HepG2 (cell line): ENCODE measurements around the gene MX2. TPM values are rescaled to one million over a fixed set of nuclear protein-coding genes. Genes with fewer than 3 reads are reported as not detected.

Source experiments
- ATAC-seq: fragments of 200-7000 bp; cut with Tn5 transposase; 3 replicates; pipeline ENCODE4 v1.9.1; 2020; ENCODE audit warnings: mild to moderate bottlenecking, moderate library complexity
- BruUV-seq: library from RNA; stranded (reverse); fragments of 400-500 nt; replicated peaks from 2 replicates; lab custom pipeline; 2021; lab: Mats Ljungman, UMichigan
- CTCF ChIA-PET: fragments of 300-600 bp; formaldehyde crosslinking; extraction: SDS; loops from one replicate; lab custom pipeline; 2021; ENCODE audit warnings: low total read pairs, inconsistent platforms, low intra/inter-chr PET ratio; lab: Yijun Ruan, JAX
- POLR2A ChIA-PET: fragments of 350-600 bp; sonication (Branson Sonifier 250); formaldehyde crosslinking; loops from one replicate; lab custom pipeline; 2020; ENCODE audit warnings: antibody characterized with exemption, inconsistent platforms; lab: Yijun Ruan, JAX
- DNase-seq: peaks from one replicate; pipeline ENCODE4 v3.0.0-alpha.2; 2015; ENCODE audit warnings: low spot score
- FAIRE-seq: peaks from 3 replicates; lab custom pipeline; 2011; peaks lifted over from hg19 to GRCh38; lab: Jason Lieb, UNC
- H2AFZ ChIP-seq: one replicate; pipeline ENCODE4 v1.6.1; 2011; ENCODE audit warnings: low read length, inconsistent platforms
- H3K27ac ChIP-seq: fragments of 300-600 bp; 3 replicates; pipeline ENCODE4 v1.8.0; 2011; ENCODE audit warnings: mixed run types, mild to moderate bottlenecking, mixed read lengths, low read length, inconsistent platforms; ENCODE audit not compliant: insufficient read depth; ENCODE audit errors: extremely low read length
- H3K27me3 ChIP-seq, 2 experiments: fragments of 200-600 bp in 1 of 2; 2 replicates in 1 of 2; 3 replicates in 1 of 2; pipeline versions ENCODE4 v1.6.0 to v1.8.0; 2011; ENCODE audit warnings: low read length in 2 of 2, mild to moderate bottlenecking in 2 of 2, moderate library complexity in 2 of 2, inconsistent platforms in 1 of 2; ENCODE audit not compliant: insufficient read depth in 2 of 2, control insufficient read depth in 1 of 2
- H3K36me3 ChIP-seq, 2 experiments: fragments of 200-600 bp in 1 of 2; replicated peaks in 1 of 2; 2 replicates in 1 of 2; 3 replicates in 1 of 2; pipeline versions ENCODE4 v1.5.1 to v1.8.0; 2011; ENCODE audit warnings: low read length in 2 of 2, inconsistent platforms in 1 of 2; ENCODE audit not compliant: insufficient read depth in 2 of 2, control insufficient read depth in 1 of 2
- H3K4me1 ChIP-seq: 2 replicates; pipeline ENCODE4 v1.5.1; 2012; ENCODE audit warnings: low read length, inconsistent platforms; ENCODE audit not compliant: insufficient read depth
- H3K4me2 ChIP-seq: 2 replicates; pipeline ENCODE4 v1.6.0; 2011; ENCODE audit warnings: low read depth, low read length, inconsistent platforms
- H3K4me3 ChIP-seq, 3 experiments: fragments of 200-600 bp in 1 of 3; sonication (generic), shearing (Covaris generic) in 1 of 3; replicated peaks in 1 of 3; 2 replicates each; pipeline ENCODE4 v1.5.1; 2011 to 2016; ENCODE audit warnings: low read length in 3 of 3, inconsistent platforms in 2 of 3, low read depth in 2 of 3, mild to moderate bottlenecking in 2 of 3, control low read depth in 1 of 3, mixed read lengths in 1 of 3; ENCODE audit not compliant: insufficient read depth in 1 of 3
- H3K79me2 ChIP-seq: one replicate; pipeline ENCODE4 v1.6.1; 2011; ENCODE audit warnings: low read length, inconsistent platforms; ENCODE audit not compliant: insufficient read depth
- H3K9ac ChIP-seq: 2 replicates; pipeline ENCODE4 v1.6.0; 2011; ENCODE audit warnings: mild to moderate bottlenecking, low read depth, low read length, inconsistent platforms; ENCODE audit not compliant: insufficient read depth
- H3K9me3 ChIP-seq: 2 replicates; pipeline ENCODE4 v1.5.1; 2012; ENCODE audit warnings: mild to moderate bottlenecking, low read length
- H4K20me1 ChIP-seq: 2 replicates; pipeline ENCODE4 v1.6.0; 2011; ENCODE audit warnings: inconsistent platforms, mild to moderate bottlenecking, low read length, moderate library complexity; ENCODE audit not compliant: insufficient read depth
- CC2D1A ChIP-seq: sonication (generic); formaldehyde crosslinking; IDR thresholded peaks from 2 replicates; pipeline ENCODE4 v1.8.1; 2023; ENCODE audit warnings: mild to moderate bottlenecking, missing genetic modification reagents
- CHD2 ChIP-seq: IDR thresholded peaks from 2 replicates; pipeline ENCODE4 v1.6.1; 2011; ENCODE audit warnings: low read depth, low read length, improper control_type of control experiment
- HDAC1 ChIP-seq: sonication (generic); formaldehyde crosslinking; IDR thresholded peaks from 2 replicates; pipeline ENCODE4 v1.5.1; 2020; ENCODE audit warnings: mild to moderate bottlenecking, missing genetic modification reagents
- JUND ChIP-seq: sonication (generic); formaldehyde crosslinking; IDR thresholded peaks from 2 replicates; pipeline ENCODE4 v1.8.0; 2022; ENCODE audit warnings: mild to moderate bottlenecking, missing genetic modification reagents
- LRRFIP1 ChIP-seq: sonication (generic); formaldehyde crosslinking; conservative IDR thresholded peaks from 2 replicates; pipeline ENCODE4 v1.4.0; 2020; ENCODE audit warnings: missing genetic modification reagents
- MTERF4 ChIP-seq: sonication (generic); formaldehyde crosslinking; IDR thresholded peaks from 2 replicates; pipeline ENCODE4 v1.8.0; 2023; ENCODE audit warnings: mild to moderate bottlenecking, missing genetic modification reagents
- PHF21A ChIP-seq: sonication (generic); formaldehyde crosslinking; IDR thresholded peaks from 2 replicates; pipeline ENCODE4 v1.5.0; 2020; ENCODE audit warnings: mild to moderate bottlenecking, missing genetic modification reagents
- PRPF4 ChIP-seq: fragments of 200-400 bp; formaldehyde crosslinking; IDR thresholded peaks from 2 replicates; pipeline ENCODE4 v1.6.1; 2016; ENCODE audit warnings: low read length, low read depth; ENCODE audit not compliant: poor library complexity, severe bottlenecking
- U2AF2 ChIP-seq: fragments of 200-400 bp; formaldehyde crosslinking; IDR thresholded peaks from 2 replicates; pipeline ENCODE4 v1.6.1; 2017; ENCODE audit warnings: low read depth, mild to moderate bottlenecking, low read length
- ZBTB21 ChIP-seq: sonication (generic); formaldehyde crosslinking; IDR thresholded peaks from 2 replicates; pipeline ENCODE4 v1.4.0; 2020; ENCODE audit warnings: missing genetic modification reagents
- ZBTB26 ChIP-seq: IDR thresholded peaks from 2 replicates; pipeline ENCODE4 v1.6.1; 2016; ENCODE audit warnings: missing compliant biosample characterization, missing genetic modification reagents, borderline replicate concordance
- ZBTB43 ChIP-seq: sonication (generic); formaldehyde crosslinking; conservative IDR thresholded peaks from 2 replicates; pipeline ENCODE4 v1.4.0; 2020; ENCODE audit warnings: missing genetic modification reagents
- ZBTB7A ChIP-seq: sonication (generic); formaldehyde crosslinking; IDR thresholded peaks from 2 replicates; pipeline ENCODE4 v1.8.0; 2022; ENCODE audit warnings: mild to moderate bottlenecking, missing genetic modification reagents
- ZC3H13 ChIP-seq: sonication (generic); formaldehyde crosslinking; IDR thresholded peaks from 2 replicates; pipeline ENCODE4 v1.8.1; 2023; ENCODE audit warnings: mild to moderate bottlenecking, missing genetic modification reagents, moderate library complexity
- ZFX ChIP-seq: sonication (generic); formaldehyde crosslinking; IDR thresholded peaks from 2 replicates; pipeline ENCODE4 v1.4.0; 2020; ENCODE audit warnings: mild to moderate bottlenecking, low read depth, missing genetic modification reagents, moderate library complexity
- ZHX1 ChIP-seq: sonication (generic); formaldehyde crosslinking; IDR thresholded peaks from 2 replicates; pipeline ENCODE4 v1.8.1; 2022; ENCODE audit warnings: low read depth, mild to moderate bottlenecking, missing genetic modification reagents
- ZNF263 ChIP-seq: sonication (generic); formaldehyde crosslinking; IDR thresholded peaks from 2 replicates; pipeline ENCODE4 v1.4.0; 2020; ENCODE audit warnings: missing genetic modification reagents
- WGBS: methylation state at CpG from one replicate; pipeline ENCODE4 v1.1.6; 2017; ENCODE audit warnings: low lambda C conversion rate; 5-methylcytosine and 5-hydroxymethylcytosine counted together
- in situ Hi-C: cut with HindIII; loops from 2 replicates; pipeline ENCODE4 v1.10.0; 2017; ENCODE audit warnings: low pct_unique_long_range_greater_than_20kb; ENCODE audit not compliant: extremely low pct_ligation_motif_present
- intact Hi-C: fragments of 100-400 bp; cut with micrococcal nuclease; formaldehyde crosslinking; loops from one replicate; pipeline ENCODE4 v1.10.0; 2022; ENCODE audit not compliant: unreplicated experiment
- polyA plus RNA-seq, 8 experiments: library from polyadenylated mRNA; depleted of rRNA in 3 of 8; stranded (reverse) in 7 of 8; unstranded in 1 of 8; fragments of >200 nt; fragmentation: Illumina TruSeq in 4 of 8; extraction: Trizol in 4 of 8; gene quantifications; 2 replicates each; pipeline versions ENCODE4 v1.2.1 to v1.2.3, GENCODE V29; 2011 to 2016; ENCODE audit warnings: low read depth in 4 of 8, missing spikeins in 1 of 8, mixed read lengths in 1 of 8; ENCODE audit not compliant: insufficient read depth in 1 of 8
- total RNA-seq, 5 experiments: library from RNA; depleted of rRNA; stranded (reverse); fragments of >200 nt; fragmentation: Illumina TruSeq; extraction: Trizol; gene quantifications; 2 replicates each; pipeline ENCODE4 v1.2.3, GENCODE V29; 2016; ENCODE audit warnings: low read depth in 1 of 5

Gene MX2
- total and polyA plus RNA-seq, 2 of the 13 experiments (the other 11 are each of a cell fraction or from before 2014, with no cell fraction given), result 24.0 to 35.7 TPM

- no TSS peak for BruUV-seq
- no peak overlapping the region for H3K4me3 ChIP-seq
- H4K20me1 ChIP-seq, result no peaks in the 10 kb centered on the region
- ChIA-PET CTCF (no interaction called here), POLR2A (no interaction called here)
- H3K27ac ChIP-seq, result no peak overlapping the region
- H3K27me3 ChIP-seq, result no peaks in the 10 kb centered on the region
- WGBS, result 89% methylated on average over 8 of the region's 8 CpGs
- in situ Hi-C loops (no loop called here), intact Hi-C loops (no loop called here)
- H3K9ac ChIP-seq, result no peak overlapping the region
- no peaks in the 10 kb centered on the region for H3K36me3 ChIP-seq
- DNase-seq (no peak), FAIRE-seq (no peak), ATAC-seq (no peak)
- H3K79me2 ChIP-seq, result no peaks in the 10 kb centered on the region
- H3K4me1 ChIP-seq, result no peaks in the 10 kb centered on the region; the same call in 1 of the 2 replicates
- H3K9me3 ChIP-seq, result no peaks in the 10 kb centered on the region
- H2AFZ ChIP-seq, result no peak overlapping the region
- H3K4me2 ChIP-seq, result no peak overlapping the region
- no peak for TF ChIP-seq PRPF4
- TF ChIP-seq MTERF4, result no peak
- TF ChIP-seq ZBTB7A (CRISPR knock-in tag), result no peak
- TF ChIP-seq CHD2, result no peak
- TF ChIP-seq U2AF2, result no peak
- TF ChIP-seq JUND, result no peak
- TF ChIP-seq ZNF263 (CRISPR knock-in tag), result no peak
- TF ChIP-seq ZFX (CRISPR knock-in tag), result no peak
- no peak for TF ChIP-seq ZBTB43 (CRISPR knock-in tag)
- TF ChIP-seq CC2D1A (CRISPR knock-in tag), result no peak
- TF ChIP-seq HDAC1 (CRISPR knock-in tag), result no peak
- TF ChIP-seq ZHX1 (CRISPR knock-in tag), result no peak
- TF ChIP-seq ZBTB26 (CRISPR knock-in tag), result no peak
- TF ChIP-seq ZBTB21 (CRISPR knock-in tag), result no peak
- no peak for TF ChIP-seq LRRFIP1
- TF ChIP-seq ZC3H13, result no peak
- TF ChIP-seq PHF21A, result no peak
These were observed 65.7 kb downstream of the MX2 start for GRCh38 chr21:41427556-41427955.
